ENCODE results near the gene OLA1. TPM values are rescaled to one million over a fixed set of nuclear protein-coding genes. Genes with fewer than 3 reads are reported as not detected.

OLA1 gene
- total RNA-seq, 1 experiment from 2014 or later: 182 TPM

DNA sequence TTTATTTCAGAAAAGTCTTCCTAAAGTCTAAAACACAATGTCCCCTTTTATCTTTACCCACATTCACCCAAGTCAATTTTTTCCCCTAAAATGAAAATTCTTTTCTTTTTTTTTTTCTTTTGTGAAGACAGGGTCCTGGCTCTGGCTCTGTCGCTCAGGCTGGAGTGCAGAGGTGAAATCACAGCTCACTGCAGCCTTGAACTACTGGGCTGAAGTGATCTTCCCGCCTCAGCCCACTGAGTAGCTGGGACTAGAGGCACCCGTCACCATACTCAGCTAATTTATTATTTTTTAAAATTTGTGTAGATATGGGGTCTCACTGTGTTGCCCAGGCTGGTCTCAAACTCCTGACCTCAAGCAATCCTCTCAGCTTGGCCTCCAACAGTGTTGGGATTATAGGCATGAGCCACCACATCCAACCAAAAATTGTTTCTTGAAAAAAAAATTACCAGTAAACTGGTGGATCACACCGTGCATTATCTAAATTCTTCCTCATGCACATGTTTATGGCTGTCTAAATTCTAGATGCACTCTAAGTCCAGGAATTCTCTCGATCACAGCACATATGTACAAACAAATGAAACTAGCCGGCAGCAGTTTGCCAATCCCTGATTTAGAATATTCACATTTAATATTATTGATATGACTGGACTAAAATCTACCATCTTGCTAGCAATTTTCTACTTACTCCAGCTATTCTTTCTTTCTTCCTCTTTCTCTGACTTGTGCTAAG is 56.8 kb downstream of the OLA1 start:
- 0 out of 2 replicates have a peak, but pooled peaks cover 5% of the 10 kb centered on the region for H4K20me1 ChIP-seq (ENCODE audit: low read length)
- TF ChIP-seq EZH2 (IDR thresholded peaks at IDR 0.05; ENCODE audit: low read length, unreplicated experiment) (no peak), EZH2phosphoT487 (IDR thresholded peaks at IDR 0.05; ENCODE audit: borderline replicate concordance, low read length) (no peak)
- TF ChIP-seq, protein P1, sequence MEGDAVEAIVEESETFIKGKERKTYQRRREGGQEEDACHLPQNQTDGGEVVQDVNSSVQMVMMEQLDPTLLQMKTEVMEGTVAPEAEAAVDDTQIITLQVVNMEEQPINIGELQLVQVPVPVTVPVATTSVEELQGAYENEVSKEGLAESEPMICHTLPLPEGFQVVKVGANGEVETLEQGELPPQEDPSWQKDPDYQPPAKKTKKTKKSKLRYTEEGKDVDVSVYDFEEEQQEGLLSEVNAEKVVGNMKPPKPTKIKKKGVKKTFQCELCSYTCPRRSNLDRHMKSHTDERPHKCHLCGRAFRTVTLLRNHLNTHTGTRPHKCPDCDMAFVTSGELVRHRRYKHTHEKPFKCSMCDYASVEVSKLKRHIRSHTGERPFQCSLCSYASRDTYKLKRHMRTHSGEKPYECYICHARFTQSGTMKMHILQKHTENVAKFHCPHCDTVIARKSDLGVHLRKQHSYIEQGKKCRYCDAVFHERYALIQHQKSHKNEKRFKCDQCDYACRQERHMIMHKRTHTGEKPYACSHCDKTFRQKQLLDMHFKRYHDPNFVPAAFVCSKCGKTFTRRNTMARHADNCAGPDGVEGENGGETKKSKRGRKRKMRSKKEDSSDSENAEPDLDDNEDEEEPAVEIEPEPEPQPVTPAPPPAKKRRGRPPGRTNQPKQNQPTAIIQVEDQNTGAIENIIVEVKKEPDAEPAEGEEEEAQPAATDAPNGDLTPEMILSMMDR (conservative IDR thresholded peaks at IDR 0.05; ENCODE audit: low read depth, low read length): no peak
- H3K9ac ChIP-seq (ENCODE audit: low read length): no peak overlapping the region
- no peaks in the 10 kb centered on the region for H3K9me3 ChIP-seq (ENCODE audit: low read length)
- no peaks in the 10 kb centered on the region for H3K4me1 ChIP-seq (ENCODE audit: insufficient read depth, low read length)
- H3K27ac ChIP-seq (ENCODE audit: low read length): no peak overlapping the region
- DNase-seq: no peak
- no TSS peak for BruUV-seq (replicated peaks)
- no peaks in the 10 kb centered on the region for H3F3A ChIP-seq (ENCODE audit: low read length, unreplicated experiment)
- H3K36me3 ChIP-seq (ENCODE audit: low read depth, low read length): peaks cover 4% of the 10 kb centered on the region; the same call in 1 of the 2 replicates
- intact Hi-C loops (cut with micrococcal nuclease): no loop called here
- ChIA-PET POLR2A (ENCODE audit: unreplicated experiment) (no interaction called here), CTCF (interaction anchor here (0.7 kb wide), 1 partner anchor 334 kb away, joined by 5 read pairs; no protein-coding TSS in a partner anchor)
- H3K79me2 ChIP-seq (ENCODE audit: low read length): peaks cover 69% of the 10 kb centered on the region
- no peaks in the 10 kb centered on the region for H3K9me2 ChIP-seq (replicated peaks; ENCODE audit: low read length)
- no peak overlapping the region for H3K4me3 ChIP-seq (ENCODE audit: low read length)
- H2AFZ ChIP-seq (ENCODE audit: low read length): no peak overlapping the region
- H3K27me3 ChIP-seq (ENCODE audit: low read length): no peaks in the 10 kb centered on the region
- H3K4me2 ChIP-seq (ENCODE audit: low read length): no peak overlapping the region
- ATAC-seq: no peak

DNA sequence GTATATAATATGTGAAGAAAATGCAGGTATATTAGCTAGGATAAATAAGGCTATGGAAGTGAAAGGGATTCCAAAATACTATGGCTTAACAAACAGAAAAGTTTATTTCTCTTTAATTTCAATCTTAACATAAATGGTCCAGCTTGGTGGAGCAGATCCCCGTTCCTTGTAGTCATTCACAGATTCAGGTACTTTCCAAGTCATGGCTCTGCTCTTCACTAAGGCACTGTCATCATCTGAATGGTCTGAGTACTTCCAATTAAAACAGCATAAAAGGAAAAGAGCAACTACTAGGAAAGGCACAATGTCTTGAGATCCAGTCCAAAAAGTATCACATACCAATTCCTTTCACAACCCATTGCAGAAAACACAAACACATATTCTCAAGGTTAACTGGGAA is 63.4 kb downstream of the OLA1 start:
- BruUV-seq (replicated peaks): no TSS peak
- TF ChIP-seq EZH2phosphoT487 (IDR thresholded peaks at IDR 0.05; ENCODE audit: borderline replicate concordance, low read length) (no peak), EZH2 (IDR thresholded peaks at IDR 0.05; ENCODE audit: low read length, unreplicated experiment) (no peak)
- TF ChIP-seq, protein P1 (conservative IDR thresholded peaks at IDR 0.05; ENCODE audit: low read depth, low read length): no peak

DNA sequence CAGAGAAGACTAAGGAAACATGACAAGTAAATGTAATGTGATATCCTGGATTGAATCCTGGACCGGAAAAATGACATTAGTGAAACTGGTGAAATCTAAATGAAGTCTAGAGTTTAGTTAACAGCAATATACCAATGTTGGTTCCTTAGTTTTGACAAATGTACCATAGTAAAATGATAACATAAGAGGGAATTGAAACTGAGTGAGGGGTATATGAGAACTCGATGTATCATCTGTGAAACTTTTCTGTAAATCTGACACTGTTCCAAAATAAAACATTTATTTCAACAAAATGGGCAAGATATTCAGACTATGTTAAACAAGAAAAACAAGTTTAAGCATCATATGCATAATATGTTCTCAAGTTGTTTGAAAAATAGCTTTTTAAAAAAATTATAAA is 63.8 kb downstream of the OLA1 start:
- H3K9ac ChIP-seq (ENCODE audit: low read length): no peak overlapping the region
- H4K20me1 ChIP-seq (ENCODE audit: low read length): 0 out of 2 replicates have a peak, but pooled peaks cover 2% of the 10 kb centered on the region
- H3K9me3 ChIP-seq (ENCODE audit: low read length): no peaks in the 10 kb centered on the region
- ChIA-PET POLR2A (ENCODE audit: unreplicated experiment) (no interaction called here), CTCF (no interaction called here)
- no peak overlapping the region for H3K4me3 ChIP-seq (ENCODE audit: low read length)
- H3F3A ChIP-seq (ENCODE audit: low read length, unreplicated experiment): no peaks in the 10 kb centered on the region
- H3K27me3 ChIP-seq (ENCODE audit: low read length): no peaks in the 10 kb centered on the region
- ATAC-seq (no peak), DNase-seq (no peak)
- H3K79me2 ChIP-seq (ENCODE audit: low read length): peaks cover 64% of the 10 kb centered on the region
- no TSS peak for BruUV-seq (replicated peaks)
- no peak overlapping the region for H2AFZ ChIP-seq (ENCODE audit: low read length)
- H3K36me3 ChIP-seq (ENCODE audit: low read depth, low read length): peaks cover 3% of the 10 kb centered on the region; the same call in 1 of the 2 replicates
- H3K4me1 ChIP-seq (ENCODE audit: insufficient read depth, low read length): no peaks in the 10 kb centered on the region; the same call in 1 of the 2 replicates
- H3K4me2 ChIP-seq (ENCODE audit: low read length): no peak overlapping the region
- intact Hi-C loops (cut with micrococcal nuclease): no loop called here
- H3K27ac ChIP-seq (ENCODE audit: low read length): no peak overlapping the region
- TF ChIP-seq EZH2 (IDR thresholded peaks at IDR 0.05; ENCODE audit: low read length, unreplicated experiment) (no peak), EZH2phosphoT487 (IDR thresholded peaks at IDR 0.05; ENCODE audit: borderline replicate concordance, low read length) (no peak)
- TF ChIP-seq, protein P1 (conservative IDR thresholded peaks at IDR 0.05; ENCODE audit: low read depth, low read length): no peak
- no peaks in the 10 kb centered on the region for H3K9me2 ChIP-seq (replicated peaks; ENCODE audit: low read length)

More for the DNA sequence above, 63.4 kb downstream of the OLA1 start:
- Histone ChIP-seq H3K79me2 (ENCODE audit: low read length) (peaks cover 67% of the 10 kb centered on the region), H3K9ac (ENCODE audit: low read length) (no peak overlapping the region), H3K9me3 (ENCODE audit: low read length) (no peaks in the 10 kb centered on the region), H3K27me3 (ENCODE audit: low read length) (no peaks in the 10 kb centered on the region), H4K20me1 (ENCODE audit: low read length) (0 out of 2 replicates have a peak, but pooled peaks cover 5% of the 10 kb centered on the region), H3F3A (ENCODE audit: low read length, unreplicated experiment) (no peaks in the 10 kb centered on the region), H3K4me2 (ENCODE audit: low read length) (no peak overlapping the region), H3K4me3 (ENCODE audit: low read length) (no peak overlapping the region), H2AFZ (ENCODE audit: low read length) (no peak overlapping the region), H3K9me2 (replicated peaks; ENCODE audit: low read length) (no peaks in the 10 kb centered on the region), H3K36me3 (ENCODE audit: low read depth, low read length) (peaks cover 3% of the 10 kb centered on the region; the same call in 1 of the 2 replicates), H3K4me1 (ENCODE audit: insufficient read depth, low read length) (no peaks in the 10 kb centered on the region; the same call in 1 of the 2 replicates), H3K27ac (ENCODE audit: low read length) (no peak overlapping the region)
- no peak for DNase-seq
- POLR2A ChIA-PET (ENCODE audit: unreplicated experiment): no interaction called here
- CTCF ChIA-PET: no interaction called here
- ATAC-seq: no peak
- intact Hi-C loops (cut with micrococcal nuclease): no loop called here

Measured in PC-3 (cell line).